Adipose tissue (tissue), 3 donors: ENCODE data around the gene SS18L1. TPM values are rescaled to one million over a fixed set of nuclear protein-coding genes. Genes with fewer than 3 reads are reported as not detected.

Experiments
- H3K27ac ChIP-seq: one replicate; pipeline ENCODE4 v1.5.1; 2013; ENCODE audit warnings: low read depth, low read length
- WGBS, 3 donors: extraction: QIAGEN DNeasy Blood & Tissue Kit; methylation state at CpG; one replicate each; pipeline ENCODE4 v1.1.7; 2013; 5-methylcytosine and 5-hydroxymethylcytosine counted together
- polyA plus RNA-seq, 3 donors: library from polyadenylated mRNA; stranded (reverse); fragments of 200-250 nt; gene quantifications; one replicate each; pipeline ENCODE4 v1.2.3, GENCODE V29; 2013
- donor health status: healthy with polysubstance abuse.
- donor health status: Bipolar disorder and iron deficiency.
- donor health status: healthy.

Gene SS18L1
- polyA plus RNA-seq, 3 donors, result 4.8 to 7.2 (median 4.9) TPM

GRCh38 chr20:62197801-62198200 is 54.2 kb downstream of the SS18L1 start:
- H3K27ac ChIP-seq, result no peak overlapping the region
- WGBS, 3 donors, result 93 to 95% (median 94%) methylated on average over 18 of the region's 18 CpGs

- H3K27ac ChIP-seq, result no peak overlapping the region
- 96 to 97% (median 96%) methylated on average over 17 of the region's 17 CpGs for WGBS, 3 donors
Observed at GRCh38 chr20:62198496-62198895, 54.9 kb downstream of the SS18L1 start.

- H3K27ac ChIP-seq, result no peak overlapping the region
- 97 to 98% (median 97%) methylated on average over 18 of the region's 18 CpGs for WGBS, 3 donors
Observed at GRCh38 chr20:62198931-62199330, 55.4 kb downstream of the SS18L1 start.

GRCh38 chr20:62200491-62201172 is 57.1 kb downstream of the SS18L1 start:
- H3K27ac ChIP-seq, result no peak overlapping the region
- WGBS, 3 donors, result 94 to 97% (median 94%) methylated on average over 38 of the region's 38 CpGs

GRCh38 chr20:62201173-62202082 is 57.9 kb downstream of the SS18L1 start:
- H3K27ac ChIP-seq, result no peak overlapping the region
- WGBS, 3 donors, result 81 to 89% (median 84%) methylated on average over 38 of the region's 38 CpGs

- no peak overlapping the region for H3K27ac ChIP-seq
- 60 to 91% (median 82%) methylated on average over 5 of the region's 5 CpGs for WGBS, 3 donors
Observed at GRCh38 chr20:62202083-62202395, 58.5 kb downstream of the SS18L1 start.

- no peak overlapping the region for H3K27ac ChIP-seq
- WGBS, 3 donors, result 87 to 91% (median 89%) methylated on average over 20 to 23 of the region's 23 CpGs
Observed at GRCh38 chr20:62202676-62203377, 59.3 kb downstream of the SS18L1 start.

- WGBS, 3 donors, result 78 to 90% (median 79%) methylated on average over 22 of the region's 22 CpGs
- no peak overlapping the region for H3K27ac ChIP-seq
Observed at GRCh38 chr20:62203378-62204030, 59.9 kb downstream of the SS18L1 start.

GRCh38 chr20:62205618-62206387 is 62.2 kb downstream of the SS18L1 start:
- 92 to 96% (median 94%) methylated on average over 38 of the region's 38 CpGs for WGBS, 3 donors
- H3K27ac ChIP-seq, result no peak overlapping the region

GRCh38 chr20:62206388-62206775 is 62.8 kb downstream of the SS18L1 start:
- 86 to 93% (median 90%) methylated on average over 17 of the region's 17 CpGs for WGBS, 3 donors
- H3K27ac ChIP-seq, result no peak overlapping the region

- H3K27ac ChIP-seq, result no peak overlapping the region
- 63 to 71% (median 70%) methylated on average over 18 to 19 of the region's 19 CpGs for WGBS, 3 donors
Observed at GRCh38 chr20:62208061-62208794, 64.7 kb downstream of the SS18L1 start.

- 33 to 53% (median 33%) methylated on average over 27 of the region's 27 CpGs for WGBS, 3 donors
Observed at GRCh38 chr20:62208795-62209755, 65.5 kb downstream of the SS18L1 start.

GRCh38 chr20:62209850-62210495 is 66.4 kb downstream of the SS18L1 start:
- 54 to 63% (median 60%) methylated on average over 17 of the region's 17 CpGs for WGBS, 3 donors
- H3K27ac ChIP-seq, result no peak overlapping the region

More at GRCh38 chr20:62208795-62209755, 65.5 kb downstream of the SS18L1 start:
- H3K27ac ChIP-seq, result no peak overlapping the region

- 49 to 59% (median 54%) methylated on average over 19 to 21 of the region's 21 CpGs for WGBS, 3 donors
- no peak overlapping the region for H3K27ac ChIP-seq
Observed at GRCh38 chr20:62210496-62210855, 66.9 kb downstream of the SS18L1 start.

- no peak overlapping the region for H3K27ac ChIP-seq
- 78 to 87% (median 84%) methylated on average over 8 of the region's 8 CpGs for WGBS, 3 donors
Observed at GRCh38 chr20:62211216-62211615, 67.6 kb downstream of the SS18L1 start.

GRCh38 chr20:62211769-62212288 is 68.3 kb downstream of the SS18L1 start:
- H3K27ac ChIP-seq, result no peak overlapping the region
- 67 to 83% (median 69%) methylated on average over 9 of the region's 9 CpGs for WGBS, 3 donors
